ENCODE data around the gene ARHGAP29.
"Not testable (repeated sequence)": the region's sequence is repeated elsewhere in the genome, so short reads cannot be mapped to it uniquely, and the experiment has no call there.

The ARHGAP29 gene

DNA sequence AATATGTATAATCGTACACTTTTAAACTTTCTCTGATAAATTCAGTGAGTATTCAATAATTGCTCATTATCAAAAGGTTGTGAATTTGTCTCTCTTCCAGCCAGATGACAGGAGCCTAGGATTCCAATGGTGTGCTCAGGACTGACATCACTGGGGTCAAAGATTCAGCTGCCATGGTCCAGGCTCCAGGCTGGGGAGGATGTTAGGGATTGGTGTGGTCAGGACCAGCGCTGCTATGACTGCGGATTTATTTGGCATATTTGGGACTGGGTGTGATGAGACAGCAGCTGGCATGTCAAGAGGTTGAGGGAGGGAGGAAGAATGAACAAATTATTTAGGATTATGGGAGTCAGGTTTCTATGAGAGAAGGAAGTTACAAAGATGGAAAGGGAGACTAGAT, 68.3 kb downstream of the ARHGAP29 start:
- DNase-seq (ENCODE audit: low read depth): no peak

GRCh38 chr1:94165843-94166242, 71.5 kb downstream of the ARHGAP29 start:
- DNase-seq (ENCODE audit: low read depth): no peak

GRCh38 chr1:94164885-94165284, 72.5 kb downstream of the ARHGAP29 start:
- not testable (repeated sequence) for DNase-seq (ENCODE audit: low read depth)

GRCh38 chr1:94164121-94164520, 73.3 kb downstream of the ARHGAP29 start:
- DNase-seq (ENCODE audit: low read depth): not testable (repeated sequence)

DNA sequence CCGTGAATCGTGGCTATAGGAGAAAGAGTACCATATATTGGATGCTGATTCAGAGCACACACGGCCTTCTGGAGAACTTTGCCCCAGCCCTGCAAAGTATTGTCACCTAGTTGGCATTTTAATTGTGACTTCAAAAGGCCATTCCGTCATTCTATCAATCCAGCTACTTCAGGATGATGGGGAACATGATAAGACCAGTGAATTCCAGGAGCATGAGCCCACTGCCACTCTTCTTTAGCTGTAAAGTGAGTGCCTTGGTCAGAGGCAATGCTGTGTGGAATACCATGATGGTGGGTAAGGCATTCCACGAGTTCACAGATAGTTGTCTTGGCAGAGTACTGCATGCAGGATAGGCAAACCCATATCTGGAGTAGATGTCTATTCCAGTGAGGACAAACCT, 74.1 kb downstream of the ARHGAP29 start:
- not testable (repeated sequence) for DNase-seq (ENCODE audit: low read depth)

GRCh38 chr1:94160811-94161210, 76.6 kb downstream of the ARHGAP29 start:
- DNase-seq (ENCODE audit: low read depth): peak; percentile 83

DNA sequence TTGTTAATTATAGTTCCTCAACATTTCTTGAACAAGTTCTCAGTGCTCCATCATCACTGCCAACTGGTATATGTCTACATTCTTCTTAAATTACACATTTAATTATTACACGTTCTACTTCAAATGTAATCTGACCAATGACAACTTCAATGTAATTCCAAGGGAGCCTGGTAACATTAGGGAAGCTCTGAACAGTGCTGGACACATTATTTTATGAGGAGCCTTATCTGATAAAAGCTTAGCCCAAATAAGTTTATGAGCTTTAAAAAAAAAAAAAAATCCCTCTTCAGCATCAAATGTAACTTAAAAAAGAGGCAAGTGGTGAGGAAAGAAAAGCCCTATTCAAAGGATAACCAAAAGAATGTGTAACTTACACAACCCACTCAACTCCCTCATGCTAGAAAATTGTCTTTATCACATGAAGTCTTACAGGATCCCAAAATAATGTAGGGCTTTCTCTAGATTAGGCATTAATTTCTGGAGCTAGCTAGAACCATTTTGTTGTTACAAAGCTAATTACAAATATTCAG, 81.2 kb downstream of the ARHGAP29 start:
- DNase-seq (ENCODE audit: low read depth): no peak

DNA sequence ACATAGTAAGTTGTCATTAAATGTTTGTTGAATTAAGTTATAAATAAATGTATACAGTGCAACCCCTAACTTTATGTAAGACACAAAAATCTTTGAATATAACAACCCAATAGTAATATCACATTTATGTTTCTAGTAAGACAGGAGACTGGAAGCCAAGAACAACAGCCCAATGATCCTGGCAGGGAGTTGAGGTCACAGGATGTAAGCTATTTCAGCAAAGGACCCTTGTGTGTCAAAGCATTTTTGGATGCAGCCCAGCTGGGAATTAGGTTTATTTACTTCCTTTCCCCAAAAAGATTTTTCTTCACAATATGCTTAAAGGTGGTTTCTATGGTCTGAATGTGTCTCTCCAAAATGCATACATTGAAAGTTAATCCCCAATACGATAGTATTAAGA, 82.4 kb downstream of the ARHGAP29 start:
- no peak for DNase-seq (ENCODE audit: low read depth)

DNA sequence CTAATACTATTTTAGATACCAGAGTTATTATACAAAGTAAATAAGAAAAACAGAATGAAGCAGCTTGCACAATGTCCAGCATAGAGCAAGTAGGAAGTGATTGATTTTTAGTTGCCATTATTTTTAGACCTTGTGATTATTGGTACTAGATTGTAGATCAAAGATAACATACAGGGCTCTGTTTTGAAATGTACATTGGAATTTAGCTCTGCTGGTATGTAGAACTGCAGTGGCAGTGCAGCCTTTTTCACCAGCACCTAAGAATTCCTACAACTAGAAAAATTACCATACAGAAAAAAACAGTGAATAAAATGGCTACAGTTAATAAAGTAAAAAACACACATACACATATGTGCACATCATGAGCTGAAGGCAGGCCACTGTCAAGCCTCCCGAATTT, 84.3 kb downstream of the ARHGAP29 start:
- no peak for DNase-seq (ENCODE audit: low read depth)

- DNase-seq (ENCODE audit: low read depth): not testable (repeated sequence)
Observed at GRCh38 chr1:94149166-94149565, 88.2 kb downstream of the ARHGAP29 start.

- no peak for DNase-seq (ENCODE audit: low read depth)
Observed at GRCh38 chr1:94146273-94146672, 91.1 kb downstream of the ARHGAP29 start.

DNA sequence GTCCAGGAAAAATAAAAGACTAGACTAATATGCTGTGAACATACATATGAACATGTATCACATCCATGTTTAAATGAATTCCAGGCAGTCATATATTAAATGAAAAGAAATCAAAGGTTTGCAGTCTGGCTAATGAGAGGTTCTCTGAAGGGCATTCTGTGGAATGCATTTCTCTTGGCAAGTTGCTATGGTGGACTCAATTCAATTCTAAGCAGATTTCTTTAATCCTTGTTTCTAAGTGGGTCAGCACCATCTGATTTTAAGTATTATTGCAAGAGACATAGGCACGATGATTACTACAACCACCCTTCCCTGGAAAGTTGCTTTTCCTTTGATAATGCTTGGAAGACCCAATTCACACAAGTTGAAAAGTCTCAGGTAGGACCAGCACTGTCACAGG, 92.5 kb downstream of the ARHGAP29 start:
- DNase-seq (ENCODE audit: low read depth): no peak

- DNase-seq (ENCODE audit: low read depth): no peak
Observed at GRCh38 chr1:94143809-94144176, 93.6 kb downstream of the ARHGAP29 start.

DNA sequence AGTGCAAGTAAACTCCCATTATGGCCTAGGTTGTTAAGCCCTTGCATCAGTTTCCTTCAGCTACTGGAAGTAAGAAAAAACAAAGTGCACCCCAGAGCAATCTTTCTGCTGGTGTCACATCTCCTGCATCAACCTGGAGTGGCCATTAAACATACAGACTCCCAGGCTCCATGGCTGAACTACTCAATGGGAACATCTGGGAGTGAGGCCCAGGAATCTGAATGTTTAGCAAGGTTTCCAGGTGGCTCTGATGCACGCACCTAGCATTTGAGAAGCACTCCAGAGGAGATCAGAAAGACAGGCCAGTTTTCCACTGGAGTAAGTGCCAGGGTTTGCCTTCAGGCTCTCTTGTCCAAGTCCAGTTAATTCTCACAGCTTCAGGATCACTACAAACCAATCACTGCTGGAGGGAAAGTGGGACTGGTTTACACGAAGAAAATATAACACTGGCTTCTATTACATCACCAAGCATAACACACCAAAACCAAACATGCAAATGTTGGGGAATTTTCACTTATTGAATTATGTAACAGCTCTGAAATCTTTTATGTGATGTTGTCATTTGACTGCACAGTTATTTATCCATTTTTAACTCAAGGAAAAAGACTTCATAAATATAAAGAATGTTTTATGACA, 94.1 kb downstream of the ARHGAP29 start:
- no peak for DNase-seq (ENCODE audit: low read depth)

GRCh38 chr1:94142583-94142982, 94.8 kb downstream of the ARHGAP29 start:
- no peak for DNase-seq (ENCODE audit: low read depth)

DNA sequence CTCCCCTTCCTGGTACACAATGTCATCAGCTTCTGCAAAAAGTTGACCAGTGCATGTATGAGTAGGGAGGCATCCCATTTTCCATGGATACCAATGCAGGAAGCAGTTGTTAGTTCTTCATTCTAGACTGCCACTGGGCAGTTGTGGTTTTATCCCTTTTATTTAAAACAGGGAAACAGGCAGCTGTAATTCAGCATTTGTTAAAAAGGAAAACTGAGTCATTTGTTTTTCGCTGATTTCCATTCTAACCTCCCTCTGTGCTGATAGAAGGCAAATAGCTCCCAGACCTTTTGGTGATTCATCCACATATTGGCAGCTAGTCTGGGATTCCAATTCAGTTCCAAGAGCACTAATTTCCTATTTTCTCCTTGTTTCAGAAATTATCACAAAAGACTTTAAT, 95.4 kb downstream of the ARHGAP29 start:
- peak; percentile 73 for DNase-seq (ENCODE audit: low read depth)

DNA sequence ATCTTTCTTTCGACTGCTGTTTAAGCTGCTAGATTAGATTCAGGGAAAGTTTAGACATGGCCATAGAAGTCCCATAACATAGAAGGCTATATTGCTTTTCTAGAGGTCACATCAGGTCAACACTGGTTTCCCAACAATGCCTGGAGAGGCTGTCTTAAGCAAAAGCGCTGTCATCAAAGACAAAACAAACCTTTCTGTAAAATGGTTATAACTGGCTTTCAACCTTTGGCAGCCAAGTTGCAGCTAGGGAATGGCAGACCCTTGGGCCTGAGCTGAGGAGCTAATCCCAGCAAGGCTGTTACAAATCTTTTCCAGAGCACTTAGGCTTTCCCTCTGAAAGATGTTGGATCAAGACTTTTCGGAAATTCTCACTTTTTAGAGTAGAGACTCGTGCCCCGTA, 105.3 kb downstream of the ARHGAP29 start:
- no peak for DNase-seq (ENCODE audit: low read depth)

DNA sequence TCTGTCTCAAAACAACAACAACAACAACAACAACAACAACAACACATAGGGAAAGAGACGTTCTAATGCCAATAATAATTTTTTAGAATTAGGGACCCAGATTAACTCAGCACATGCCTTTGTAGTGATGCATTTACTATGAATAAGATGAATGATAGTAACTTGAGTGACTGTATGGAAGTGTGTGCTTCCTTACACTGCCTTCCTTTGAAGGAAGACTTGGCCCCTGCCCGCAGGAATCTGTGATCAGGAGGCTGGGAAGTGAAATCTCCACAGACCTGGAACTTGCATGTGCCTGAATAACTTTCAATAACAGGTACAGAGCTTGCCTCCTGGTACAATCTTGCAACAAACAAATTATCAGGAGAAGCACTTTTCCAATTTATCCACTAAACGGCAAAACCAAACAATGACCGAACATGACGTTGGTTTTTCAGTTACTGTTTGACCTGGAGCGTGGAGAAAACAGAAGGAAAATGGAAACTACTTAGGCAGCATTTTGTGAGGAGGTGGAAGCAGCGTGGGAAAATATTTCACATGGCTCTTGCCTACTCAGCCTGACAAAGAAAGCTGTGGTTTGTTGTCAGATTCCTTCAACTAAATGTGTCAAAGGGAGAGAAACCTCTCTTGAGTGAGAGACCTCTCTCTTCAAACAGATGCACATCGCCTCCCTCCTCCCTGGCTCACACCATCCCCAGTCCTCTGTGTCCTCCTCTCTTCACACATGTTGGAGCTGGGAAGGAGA, 106.4 kb downstream of the ARHGAP29 start:
- DNase-seq (ENCODE audit: low read depth): peak; percentile 38

DNA sequence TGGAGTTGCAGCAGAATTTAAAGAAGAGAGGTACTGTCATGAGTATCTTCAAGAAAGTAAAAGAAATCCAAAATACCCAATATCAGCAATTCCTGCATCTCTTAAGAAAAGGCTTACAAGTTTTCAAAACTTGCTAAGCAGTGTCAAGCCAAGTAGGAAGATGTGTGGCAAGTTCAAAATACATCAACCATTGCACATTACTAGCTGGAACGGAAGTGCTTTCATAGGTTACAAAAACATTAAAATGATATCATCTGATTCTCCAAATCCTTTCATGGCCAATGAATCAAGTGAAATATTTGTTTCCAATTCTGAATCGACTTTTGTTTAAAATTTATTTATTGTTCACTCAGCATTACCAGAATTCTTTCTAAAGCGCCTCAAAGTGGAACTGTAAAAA, 110.7 kb downstream of the ARHGAP29 start:
- DNase-seq (ENCODE audit: low read depth): no peak

DNA sequence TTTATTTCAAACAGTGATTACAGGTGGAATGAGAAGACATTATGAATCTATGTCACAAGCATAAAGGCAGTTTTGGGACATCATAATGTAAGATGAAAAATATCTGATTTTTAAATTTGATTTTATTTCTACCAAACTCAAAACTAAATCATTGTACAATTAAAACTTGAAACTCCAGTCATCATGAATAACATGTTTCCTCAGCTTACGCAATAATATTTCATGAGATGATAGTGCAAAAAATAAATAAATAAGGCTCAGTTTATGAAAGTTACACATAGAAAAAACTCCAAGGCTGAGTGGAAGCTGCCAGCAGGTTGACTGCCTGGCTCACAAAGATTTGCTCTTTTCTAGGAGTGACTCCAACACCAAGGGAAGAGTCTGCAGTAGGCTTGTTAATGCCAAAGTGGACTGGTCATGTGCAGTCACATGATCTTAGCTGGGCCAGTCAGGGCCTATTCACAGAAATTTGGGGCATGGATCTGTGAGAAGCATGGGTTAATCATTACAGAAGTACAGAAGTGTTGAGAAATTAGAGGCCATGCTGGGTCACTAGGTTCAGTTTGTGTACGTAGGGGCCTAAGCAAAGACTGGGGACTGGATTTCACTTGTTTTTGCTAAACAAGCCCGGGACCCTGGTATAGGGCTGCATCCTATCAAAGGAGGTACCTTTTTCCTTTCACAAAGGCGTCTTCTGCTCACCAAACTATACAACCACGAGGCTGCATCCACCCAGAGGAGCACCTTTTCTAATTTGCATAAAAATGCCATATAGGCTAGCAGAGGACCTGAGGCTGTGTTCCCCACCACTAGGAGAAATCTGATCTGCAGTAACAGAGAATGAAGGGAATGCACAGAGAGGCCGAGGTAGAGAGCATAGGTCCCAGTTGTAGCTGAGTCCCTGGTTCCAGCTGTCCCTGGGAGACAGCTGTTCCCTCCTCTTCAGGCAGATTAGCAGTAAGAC, 111.6 kb downstream of the ARHGAP29 start:
- no peak for DNase-seq (ENCODE audit: low read depth)

- no peak for DNase-seq (ENCODE audit: low read depth)
Observed at GRCh38 chr1:94124538-94124937, 112.8 kb downstream of the ARHGAP29 start.

DNA sequence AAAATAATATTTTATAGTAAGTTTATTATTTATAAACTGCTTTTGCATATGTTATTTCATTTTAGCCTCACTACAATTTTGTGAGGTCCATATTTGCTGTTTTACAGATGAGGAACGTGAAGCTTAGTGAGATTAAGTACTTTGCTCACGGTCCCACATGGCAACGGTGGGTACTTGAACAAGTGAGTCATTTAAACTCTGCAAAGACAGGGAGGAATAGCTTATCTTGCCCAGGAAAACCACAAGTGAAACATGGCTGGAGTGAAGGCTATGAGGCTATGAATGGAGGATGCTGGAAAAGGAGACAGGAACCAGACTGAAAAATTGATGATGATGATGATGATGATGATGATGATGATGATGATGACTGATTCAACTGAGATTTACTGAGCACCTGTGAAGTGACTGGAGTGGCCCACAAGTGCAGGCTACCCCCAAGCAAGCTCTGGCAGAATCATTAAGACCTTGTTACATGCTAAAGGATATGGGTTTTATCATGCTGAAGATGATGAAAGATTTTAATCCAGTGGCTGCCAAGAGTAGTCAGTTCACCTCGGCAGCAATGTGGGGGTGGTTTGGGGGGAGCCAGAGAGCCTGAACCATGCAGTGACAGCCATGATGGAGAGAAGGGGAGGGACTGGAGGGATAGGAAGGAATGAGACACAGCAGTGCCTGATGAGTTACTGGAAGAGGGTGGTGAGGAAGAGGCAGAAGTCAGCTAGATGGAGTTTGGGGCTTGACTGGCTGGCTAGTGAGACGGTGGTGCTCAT, 115.0 kb downstream of the ARHGAP29 start:
- DNase-seq (ENCODE audit: low read depth): no peak
